NCI-H524 (cell line): ENCODE data around the gene ATM.

ENCODE experiments used
- DNase-seq, 2 experiments: peaks; one replicate each; lab custom pipeline; 2025; lab: John Stamatoyannopoulos, UW

Gene ATM, protein sequence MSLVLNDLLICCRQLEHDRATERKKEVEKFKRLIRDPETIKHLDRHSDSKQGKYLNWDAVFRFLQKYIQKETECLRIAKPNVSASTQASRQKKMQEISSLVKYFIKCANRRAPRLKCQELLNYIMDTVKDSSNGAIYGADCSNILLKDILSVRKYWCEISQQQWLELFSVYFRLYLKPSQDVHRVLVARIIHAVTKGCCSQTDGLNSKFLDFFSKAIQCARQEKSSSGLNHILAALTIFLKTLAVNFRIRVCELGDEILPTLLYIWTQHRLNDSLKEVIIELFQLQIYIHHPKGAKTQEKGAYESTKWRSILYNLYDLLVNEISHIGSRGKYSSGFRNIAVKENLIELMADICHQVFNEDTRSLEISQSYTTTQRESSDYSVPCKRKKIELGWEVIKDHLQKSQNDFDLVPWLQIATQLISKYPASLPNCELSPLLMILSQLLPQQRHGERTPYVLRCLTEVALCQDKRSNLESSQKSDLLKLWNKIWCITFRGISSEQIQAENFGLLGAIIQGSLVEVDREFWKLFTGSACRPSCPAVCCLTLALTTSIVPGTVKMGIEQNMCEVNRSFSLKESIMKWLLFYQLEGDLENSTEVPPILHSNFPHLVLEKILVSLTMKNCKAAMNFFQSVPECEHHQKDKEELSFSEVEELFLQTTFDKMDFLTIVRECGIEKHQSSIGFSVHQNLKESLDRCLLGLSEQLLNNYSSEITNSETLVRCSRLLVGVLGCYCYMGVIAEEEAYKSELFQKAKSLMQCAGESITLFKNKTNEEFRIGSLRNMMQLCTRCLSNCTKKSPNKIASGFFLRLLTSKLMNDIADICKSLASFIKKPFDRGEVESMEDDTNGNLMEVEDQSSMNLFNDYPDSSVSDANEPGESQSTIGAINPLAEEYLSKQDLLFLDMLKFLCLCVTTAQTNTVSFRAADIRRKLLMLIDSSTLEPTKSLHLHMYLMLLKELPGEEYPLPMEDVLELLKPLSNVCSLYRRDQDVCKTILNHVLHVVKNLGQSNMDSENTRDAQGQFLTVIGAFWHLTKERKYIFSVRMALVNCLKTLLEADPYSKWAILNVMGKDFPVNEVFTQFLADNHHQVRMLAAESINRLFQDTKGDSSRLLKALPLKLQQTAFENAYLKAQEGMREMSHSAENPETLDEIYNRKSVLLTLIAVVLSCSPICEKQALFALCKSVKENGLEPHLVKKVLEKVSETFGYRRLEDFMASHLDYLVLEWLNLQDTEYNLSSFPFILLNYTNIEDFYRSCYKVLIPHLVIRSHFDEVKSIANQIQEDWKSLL (N-terminal part only)

DNA sequence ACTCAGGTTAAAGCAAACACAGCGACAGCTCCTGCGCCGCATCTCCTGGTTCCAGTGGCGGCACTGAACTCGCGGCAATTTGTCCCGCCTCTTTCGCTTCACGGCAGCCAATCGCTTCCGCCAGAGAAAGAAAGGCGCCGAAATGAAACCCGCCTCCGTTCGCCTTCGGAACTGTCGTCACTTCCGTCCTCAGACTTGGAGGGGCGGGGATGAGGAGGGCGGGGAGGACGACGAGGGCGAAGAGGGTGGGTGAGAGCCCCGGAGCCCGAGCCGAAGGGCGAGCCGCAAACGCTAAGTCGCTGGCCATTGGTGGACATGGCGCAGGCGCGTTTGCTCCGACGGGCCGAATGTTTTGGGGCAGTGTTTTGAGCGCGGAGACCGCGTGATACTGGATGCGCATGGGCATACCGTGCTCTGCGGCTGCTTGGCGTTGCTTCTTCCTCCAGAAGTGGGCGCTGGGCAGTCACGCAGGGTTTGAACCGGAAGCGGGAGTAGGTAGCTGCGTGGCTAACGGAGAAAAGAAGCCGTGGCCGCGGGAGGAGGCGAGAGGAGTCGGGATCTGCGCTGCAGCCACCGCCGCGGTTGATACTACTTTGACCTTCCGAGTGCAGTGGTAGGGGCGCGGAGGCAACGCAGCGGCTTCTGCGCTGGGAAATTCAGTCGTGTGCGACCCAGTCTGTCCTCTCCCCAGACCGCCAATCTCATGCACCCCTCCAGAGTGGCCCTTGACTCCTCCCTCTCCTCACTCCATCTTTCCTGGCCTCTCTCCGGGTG lies at the start of gene ATM, which contains the start of gene NPAT:
ATM (plus strand) TSS at position 494 of the 774 bp plus-strand sequence. CDS start 4,558 bp downstream, outside the sequence.
NPAT (minus strand) TSS at position 65 of the 774 bp plus-strand sequence. CDS start 102 bp downstream, outside the sequence.
- DNase-seq: peak; percentile 97 to 99

DNA sequence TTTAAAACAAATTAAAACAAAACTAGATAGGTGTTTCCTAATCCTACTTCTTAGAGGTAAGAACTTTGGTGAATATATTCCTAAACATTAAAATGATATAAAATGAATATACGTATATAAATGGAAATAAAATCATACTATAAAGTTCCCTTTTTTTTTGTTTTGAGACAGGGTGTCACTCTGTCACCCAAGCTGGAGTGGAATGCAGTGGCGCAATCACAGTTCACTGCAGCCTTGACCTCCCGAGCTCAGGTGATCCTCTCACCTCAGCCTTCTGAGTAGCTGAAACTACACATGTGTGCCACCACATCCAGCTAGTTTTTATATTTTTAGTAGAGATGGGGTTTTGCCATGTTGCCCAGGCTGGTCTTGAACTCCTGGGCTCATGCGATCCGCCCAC lies 45.3 kb upstream of the ATM start:
- no peak for DNase-seq

DNA sequence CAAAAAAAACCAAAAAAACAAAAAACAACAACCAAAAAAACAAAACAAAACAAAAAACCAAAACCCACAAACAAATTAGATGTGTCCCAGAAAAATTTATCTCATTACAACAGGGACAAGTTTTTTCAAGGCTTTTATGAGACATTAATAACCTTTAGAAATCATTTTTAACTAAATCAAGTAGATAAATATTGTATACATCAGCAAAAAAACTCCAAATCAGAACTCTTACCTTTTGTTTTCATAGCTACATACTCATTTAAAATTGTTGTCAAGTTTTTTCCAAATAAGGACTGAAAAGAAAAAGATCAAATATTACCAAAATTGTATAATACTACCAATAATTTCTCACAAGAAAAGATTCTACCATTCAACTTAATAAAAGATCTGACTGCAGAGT lies 29.1 kb upstream of the ATM start:
- DNase-seq: no peak

DNA sequence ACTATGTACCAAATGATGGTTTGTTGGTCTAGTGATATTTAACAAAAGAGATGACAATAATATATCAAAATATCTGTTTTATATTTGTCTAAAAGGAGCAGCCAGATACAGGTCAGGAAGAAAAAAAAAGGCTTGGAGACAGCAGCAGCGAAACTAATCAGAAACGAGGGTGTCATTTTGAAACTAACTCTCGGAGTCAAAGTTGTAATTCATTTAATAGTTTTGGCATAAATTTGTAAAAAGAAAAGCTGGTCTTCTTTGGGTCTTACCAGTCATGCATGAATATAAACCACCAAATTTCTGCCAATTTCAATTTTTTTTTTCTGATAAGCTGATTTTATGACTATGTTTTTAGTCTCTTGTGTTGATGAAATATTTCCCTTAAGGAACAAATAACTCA lies 26.0 kb upstream of the ATM start:
- DNase-seq: no peak

DNA sequence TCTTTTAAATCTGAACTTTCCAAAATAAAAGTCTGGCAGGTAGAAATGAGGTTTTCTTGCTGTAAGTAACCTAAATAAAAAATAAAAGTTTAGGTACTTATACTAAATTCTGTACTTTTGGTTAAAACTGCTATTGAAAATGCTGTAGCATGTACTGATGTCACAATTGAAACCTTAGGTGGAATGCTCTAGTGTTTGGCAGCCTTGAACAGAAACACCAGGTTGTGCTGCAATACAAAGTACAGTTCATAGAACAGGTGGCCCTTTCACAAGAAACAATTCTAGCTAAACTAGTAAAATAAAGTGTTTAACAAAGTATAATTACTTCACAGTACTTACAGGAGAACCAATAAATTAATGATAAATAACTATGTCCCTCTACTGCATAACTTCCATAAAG lies 25.5 kb upstream of the ATM start:
- no peak for DNase-seq

DNA sequence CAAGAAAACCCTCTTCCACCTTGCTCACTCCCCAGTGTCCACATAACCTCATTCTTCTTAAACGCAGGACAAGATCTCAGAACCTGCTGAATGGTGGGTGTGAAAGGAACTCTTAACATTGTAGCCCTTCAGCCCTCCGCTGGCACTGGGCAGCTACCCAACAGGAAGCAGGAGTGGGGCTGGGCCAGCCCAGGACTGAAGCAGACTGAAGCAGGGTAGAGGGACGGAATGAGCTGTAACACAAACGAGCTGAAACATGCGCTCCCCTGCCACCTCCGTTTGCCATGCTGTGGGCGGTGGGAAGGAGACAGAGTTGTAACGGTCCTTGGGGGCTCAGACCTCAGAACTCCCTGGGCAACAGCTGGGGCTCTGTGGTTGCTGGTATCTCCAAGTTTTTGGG lies 24.0 kb upstream of the ATM start:
- no peak for DNase-seq

DNA sequence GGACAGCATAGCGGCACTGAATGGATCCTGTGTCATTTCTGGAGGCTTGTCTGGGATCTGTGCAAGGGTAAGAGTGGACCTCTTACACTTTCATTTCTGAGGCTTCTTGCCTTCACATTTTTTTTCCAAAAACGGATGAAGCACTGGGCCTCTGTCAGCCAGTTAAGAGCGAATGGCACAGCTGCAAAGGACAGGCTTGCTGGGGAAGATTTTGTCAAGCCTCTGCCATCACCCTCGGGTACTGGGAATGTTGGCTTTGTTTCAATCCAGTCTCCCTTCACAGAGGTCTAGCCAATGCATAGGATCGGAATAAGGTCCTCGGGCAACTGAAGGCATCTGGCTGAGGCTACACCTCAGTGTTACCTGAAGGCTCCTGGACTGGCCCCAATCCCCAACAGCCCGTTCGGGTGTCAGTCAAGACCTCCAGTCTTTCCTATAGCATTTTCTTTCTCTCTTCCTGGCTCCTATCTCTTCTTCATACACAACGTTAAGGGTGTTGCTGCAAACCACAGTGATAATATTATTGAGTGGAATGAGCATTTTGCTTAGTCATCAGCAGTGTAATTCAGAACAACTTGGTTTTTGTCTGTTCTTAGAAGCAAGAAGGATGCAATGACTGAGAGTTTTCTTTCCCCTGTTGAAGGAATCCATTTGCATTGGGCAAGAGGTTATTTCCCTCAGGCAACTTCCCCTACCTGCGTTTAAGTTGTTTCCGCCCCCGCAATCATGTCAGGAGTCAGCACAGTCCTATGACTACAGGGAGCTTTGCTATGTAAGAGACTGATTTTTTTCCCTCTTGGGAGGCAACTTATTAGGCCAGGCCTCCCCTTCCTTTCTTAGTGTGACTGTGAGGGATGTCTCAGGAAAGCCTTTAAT lies 23.2 kb upstream of the ATM start:
- DNase-seq: no peak

DNA sequence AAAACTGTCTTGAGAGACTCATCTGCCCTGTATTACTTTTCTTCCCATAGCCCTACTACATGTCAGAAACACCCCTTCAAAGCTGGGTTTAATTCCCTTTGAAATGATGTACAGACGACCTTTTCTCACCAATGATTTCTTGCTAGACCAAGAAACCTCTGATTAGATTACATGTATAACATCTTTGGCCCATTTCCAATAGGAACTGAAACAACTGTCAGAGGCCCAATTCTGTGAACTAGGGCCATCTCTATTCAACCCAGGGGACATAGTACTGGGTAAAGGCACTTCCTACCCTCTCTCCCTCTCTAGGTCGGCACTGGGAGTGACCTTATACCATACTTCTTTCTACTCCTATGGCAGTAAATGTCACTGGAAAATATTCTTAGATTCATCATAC lies 19.8 kb upstream of the ATM start:
- DNase-seq: no peak

DNA sequence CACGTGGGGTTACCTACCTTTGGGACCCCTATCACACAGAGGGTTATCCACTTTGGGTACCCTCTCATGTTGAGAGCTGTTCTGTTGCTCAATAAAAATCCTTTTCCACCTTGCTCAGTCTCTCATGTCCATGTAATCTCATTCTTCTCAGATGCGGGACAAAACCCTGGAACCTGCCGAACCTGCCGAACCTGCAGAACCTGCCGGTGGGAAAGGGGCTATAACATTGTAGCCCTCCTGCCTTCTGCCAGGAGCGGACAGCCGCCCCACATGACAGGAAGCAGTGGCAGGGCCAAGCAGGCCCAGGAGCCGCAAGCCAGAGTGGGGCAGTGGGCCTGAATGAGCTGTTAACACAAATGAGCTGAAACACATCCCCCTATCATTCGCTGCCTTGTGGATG lies 18.5 kb upstream of the ATM start:
- no peak for DNase-seq

DNA sequence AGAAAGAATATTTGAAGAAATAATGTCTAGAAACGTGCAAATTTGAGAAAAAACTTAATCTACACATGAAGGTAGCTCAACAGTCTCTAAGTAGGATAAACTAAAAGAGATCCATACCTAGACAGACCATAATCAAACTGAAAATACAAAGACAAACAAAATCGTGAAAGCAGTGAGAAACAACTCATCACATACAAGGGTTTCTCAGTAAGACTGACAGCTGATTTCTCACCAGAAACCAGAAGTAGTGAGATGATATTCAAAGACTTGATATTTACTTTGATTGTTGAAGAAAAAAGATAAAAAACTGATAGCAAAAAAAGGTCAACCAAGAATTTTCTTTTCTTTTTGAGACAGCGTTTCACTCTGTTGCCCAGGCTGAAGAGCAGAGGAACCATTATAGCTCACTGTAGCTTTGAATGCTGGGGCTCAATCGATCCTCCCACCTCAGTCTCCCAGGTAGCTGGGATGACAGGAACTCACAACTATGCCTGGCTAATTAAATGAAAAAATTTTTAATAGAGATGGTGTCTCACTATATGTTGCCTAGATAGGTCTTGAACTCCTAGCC lies 17.9 kb upstream of the ATM start:
- DNase-seq: no peak

DNA sequence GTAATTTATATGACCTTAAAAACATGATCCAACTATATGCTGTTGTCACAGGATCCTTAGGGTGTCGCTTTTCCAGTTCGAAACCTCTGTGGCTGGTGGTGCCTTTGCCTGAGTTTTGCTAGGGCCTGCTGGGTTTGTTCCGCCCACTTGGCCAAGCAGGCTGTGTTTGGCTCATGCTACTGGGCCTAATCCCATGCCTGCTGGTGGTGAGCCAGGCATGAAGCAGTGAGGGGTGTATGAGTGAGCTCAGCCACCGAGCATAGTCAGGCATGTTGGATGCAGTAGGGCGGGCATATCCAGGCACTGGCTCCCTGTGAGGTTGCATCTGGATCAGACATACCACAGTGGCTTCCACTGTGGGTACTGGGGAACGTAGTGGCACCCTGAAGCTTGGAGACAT lies 16.7 kb upstream of the ATM start:
- no peak for DNase-seq

DNA sequence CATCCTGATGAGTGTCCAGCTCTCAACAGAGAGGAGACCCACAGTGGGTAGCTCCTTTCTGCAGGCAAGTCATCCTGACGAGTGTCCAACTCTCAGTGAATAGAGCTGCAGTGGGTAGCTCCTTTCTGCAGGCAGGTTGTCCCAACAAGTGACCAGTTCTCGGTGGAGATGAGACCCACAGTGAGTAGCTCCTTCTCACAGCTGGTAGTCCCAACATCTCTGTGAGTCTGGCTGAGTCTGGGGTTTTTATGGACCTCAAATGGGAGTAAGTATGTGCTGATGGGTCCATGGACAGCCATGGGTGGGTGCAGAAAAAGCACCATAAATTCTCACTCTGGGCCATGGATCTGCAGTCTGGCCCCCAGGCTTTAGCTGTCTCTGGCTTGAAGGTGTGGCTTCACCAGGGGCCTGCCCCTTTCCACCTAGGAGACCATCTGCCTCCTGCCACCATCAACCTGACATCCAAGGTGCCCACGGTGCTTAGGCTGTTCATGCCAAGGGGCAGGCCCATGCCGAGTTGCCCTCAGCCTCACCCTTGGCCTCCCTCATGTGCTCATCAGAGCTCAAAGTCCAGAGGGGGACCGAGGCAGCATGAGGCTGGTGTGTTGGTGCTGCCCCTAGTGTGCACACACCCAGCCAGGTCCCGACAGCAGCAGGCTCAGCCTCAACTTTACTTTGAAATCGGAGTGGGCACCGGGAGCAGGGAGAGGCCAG lies 15.7 kb upstream of the ATM start:
- no peak for DNase-seq

DNA sequence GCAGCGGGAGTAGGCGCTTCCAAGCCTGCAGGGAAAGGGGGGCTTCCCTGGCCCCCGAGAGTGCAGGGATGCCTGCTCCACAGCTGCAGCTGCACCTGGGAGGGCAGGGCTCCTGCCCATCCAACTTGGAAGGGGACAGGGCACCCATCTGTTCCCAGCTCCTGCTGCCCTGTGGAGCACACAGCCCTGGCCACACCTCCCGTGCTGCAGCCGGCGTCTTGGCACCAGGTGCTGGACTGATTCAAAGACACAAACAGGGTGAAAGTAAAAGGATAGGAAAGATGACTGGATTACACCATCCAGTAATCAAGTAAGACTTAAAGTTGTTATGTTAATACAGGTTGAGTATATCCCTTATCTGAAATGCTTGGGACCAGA lies 15.2 kb upstream of the ATM start:
- DNase-seq: no peak

DNA sequence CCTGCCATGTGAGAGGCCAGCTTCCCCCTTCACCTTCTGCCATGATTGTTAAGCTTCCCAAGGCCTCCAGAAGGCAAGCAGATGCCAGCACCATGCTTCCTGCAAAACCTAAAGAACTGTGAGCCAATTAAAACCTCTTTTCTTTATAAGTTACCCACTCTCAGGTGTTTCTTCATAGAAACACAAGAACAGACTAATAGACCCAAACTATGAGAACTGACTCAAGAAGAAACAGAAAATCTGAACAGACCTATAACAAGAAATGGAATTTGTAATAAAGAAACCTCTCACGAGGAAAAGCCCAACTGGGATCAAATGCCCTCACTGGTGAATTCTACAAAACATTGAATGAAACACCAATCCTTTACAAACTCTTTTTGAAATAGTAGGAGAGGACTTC lies 12.4 kb upstream of the ATM start:
- DNase-seq: no peak

DNA sequence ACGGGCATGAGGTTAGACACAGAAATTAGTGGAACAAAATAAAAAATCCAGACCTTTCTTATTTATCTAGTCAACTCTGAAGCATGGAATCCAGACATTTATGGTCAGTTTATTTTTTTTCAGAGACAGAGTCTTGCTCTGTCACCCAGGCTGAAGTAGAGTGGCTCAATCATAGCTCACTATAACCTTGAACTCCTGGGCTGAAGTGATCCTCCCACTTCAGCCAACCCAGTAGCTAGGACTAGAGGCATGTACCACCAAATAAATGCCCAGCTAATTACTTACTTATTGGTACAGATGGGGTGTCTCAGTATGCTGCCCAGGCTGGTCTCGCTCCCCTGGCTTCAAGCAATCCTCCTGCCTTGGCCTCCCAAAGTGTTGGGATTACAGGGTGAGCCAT lies 9.1 kb upstream of the ATM start:
- DNase-seq: no peak

DNA sequence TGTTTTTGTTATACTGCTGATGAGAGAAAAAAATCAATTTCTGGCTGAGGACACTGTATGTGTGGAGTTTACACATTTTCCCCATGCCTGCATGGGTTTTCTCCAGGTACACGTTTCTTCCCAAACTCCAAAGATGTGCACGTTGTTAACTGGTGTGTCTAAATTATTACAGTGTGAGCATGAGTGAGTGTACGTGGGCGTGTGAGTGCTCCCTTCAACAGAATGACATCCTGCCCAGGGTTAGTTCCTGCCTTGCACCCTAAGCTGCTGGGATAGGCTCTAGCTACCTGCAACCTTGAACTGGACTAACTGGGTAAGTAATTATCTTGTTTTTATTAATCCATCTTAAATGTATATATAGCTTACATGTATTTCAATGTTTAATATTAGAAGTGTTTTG lies 5.9 kb upstream of the ATM start:
- DNase-seq: no peak

DNA sequence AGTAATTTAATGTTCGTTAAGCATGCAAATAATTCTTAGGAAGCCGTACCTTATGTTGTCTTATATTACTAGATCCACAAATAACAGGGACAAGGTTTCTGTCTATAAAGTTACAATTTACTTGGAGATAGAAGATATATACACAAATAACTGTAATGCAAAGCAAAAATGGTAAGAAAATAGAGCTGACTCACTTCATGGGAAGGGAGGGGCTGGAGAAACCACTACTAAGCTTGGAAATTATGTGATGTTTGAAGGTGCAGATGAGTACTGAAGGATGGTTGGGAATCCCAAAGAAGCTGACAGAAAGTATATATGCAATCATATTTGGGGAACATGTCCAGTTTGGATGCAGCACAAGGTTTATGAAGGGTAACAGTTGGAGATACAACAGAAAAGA lies 4.4 kb upstream of the ATM start:
- no peak for DNase-seq

DNA sequence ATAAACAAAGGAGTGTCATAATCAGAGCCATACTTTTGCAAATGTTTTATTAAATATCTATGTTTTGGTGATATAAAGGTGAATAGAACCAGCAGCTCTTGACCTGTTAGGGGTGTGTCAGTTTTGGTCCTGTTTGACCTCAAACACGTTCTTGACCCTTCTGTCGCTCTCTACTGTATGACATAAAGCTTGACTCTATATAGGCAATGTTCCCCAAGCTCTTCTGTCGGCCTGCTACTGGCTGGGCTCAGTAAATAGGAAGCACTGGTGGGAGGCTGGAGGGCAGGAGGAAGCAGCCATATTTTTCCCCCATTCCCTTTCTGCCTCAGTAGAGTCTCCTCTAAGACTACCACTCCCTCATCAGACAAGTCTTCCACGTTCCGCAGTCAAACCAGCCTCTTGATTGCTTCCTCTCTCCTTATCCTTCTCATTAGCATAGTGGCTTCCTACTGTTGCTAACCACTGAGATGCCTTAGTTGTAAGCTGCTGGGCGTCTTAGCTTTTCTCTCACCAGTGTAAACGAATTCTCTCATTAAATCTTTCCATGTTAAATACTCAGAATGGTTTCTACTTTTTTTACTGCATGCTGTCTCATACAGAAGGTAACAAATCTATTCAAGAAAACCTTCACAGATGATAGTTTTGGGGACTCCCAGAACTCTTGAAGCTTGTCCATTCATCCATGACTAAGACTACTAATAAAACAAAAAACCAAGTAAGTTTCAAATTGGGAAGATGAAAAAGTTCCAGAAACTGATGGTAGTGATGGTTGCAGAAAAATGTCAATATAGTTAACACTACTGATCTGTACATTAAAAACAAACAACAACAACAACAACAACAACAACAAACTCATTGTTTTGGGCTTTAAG lies 3.7 kb upstream of the ATM start:
- DNase-seq: no peak
